DOHH2 (cell line): ENCODE data around the gene ANAPC13.

Experiments
- EZH2phosphoT487 ChIP-seq: fragments of 200-600 bp; sonication (generic); IDR thresholded peaks from 2 replicates; pipeline ENCODE4 v1.6.1; 2017; ENCODE audit warnings: borderline replicate concordance, mild to moderate bottlenecking, antibody characterized with exemption, low read length, moderate library complexity, mixed read lengths
- TF ChIP-seq, protein P1 (sequence below): fragments of 200-600 bp; sonication (generic); IDR thresholded peaks from one replicate; pipeline ENCODE4 v1.5.1; 2014; ENCODE audit warnings: antibody characterized with exemption, mild to moderate bottlenecking, low read depth, low read length; ENCODE audit not compliant: poor library complexity, severe bottlenecking

DNA sequence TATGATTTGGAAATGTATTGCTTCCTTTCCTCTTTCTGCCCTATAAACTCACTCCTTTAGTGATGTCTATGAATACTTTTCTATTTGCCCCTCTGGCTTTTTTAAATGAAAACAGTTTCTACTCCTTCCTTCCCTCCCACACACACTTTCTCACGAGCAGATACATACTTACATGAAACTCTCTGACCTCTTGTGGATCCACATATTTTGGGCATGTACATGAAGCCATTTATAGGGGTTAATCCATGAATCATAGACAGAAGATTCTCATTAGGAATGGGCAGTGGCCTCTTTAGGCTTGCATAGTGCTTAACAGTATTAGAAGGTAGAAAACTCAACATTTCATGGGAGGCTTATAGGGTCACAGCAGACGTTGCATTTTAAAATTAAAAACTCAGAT is 24.8 kb downstream of the ANAPC13 start:
- TF ChIP-seq, protein P1, sequence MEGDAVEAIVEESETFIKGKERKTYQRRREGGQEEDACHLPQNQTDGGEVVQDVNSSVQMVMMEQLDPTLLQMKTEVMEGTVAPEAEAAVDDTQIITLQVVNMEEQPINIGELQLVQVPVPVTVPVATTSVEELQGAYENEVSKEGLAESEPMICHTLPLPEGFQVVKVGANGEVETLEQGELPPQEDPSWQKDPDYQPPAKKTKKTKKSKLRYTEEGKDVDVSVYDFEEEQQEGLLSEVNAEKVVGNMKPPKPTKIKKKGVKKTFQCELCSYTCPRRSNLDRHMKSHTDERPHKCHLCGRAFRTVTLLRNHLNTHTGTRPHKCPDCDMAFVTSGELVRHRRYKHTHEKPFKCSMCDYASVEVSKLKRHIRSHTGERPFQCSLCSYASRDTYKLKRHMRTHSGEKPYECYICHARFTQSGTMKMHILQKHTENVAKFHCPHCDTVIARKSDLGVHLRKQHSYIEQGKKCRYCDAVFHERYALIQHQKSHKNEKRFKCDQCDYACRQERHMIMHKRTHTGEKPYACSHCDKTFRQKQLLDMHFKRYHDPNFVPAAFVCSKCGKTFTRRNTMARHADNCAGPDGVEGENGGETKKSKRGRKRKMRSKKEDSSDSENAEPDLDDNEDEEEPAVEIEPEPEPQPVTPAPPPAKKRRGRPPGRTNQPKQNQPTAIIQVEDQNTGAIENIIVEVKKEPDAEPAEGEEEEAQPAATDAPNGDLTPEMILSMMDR: no peak
- TF ChIP-seq EZH2phosphoT487: no peak
